HUES64 (cell line): ENCODE results near the gene ZFYVE16.
"Not testable (repeated sequence)": the region's sequence is repeated elsewhere in the genome, so short reads cannot be mapped to it uniquely, and the experiment has no call there.

Experiments
- H3K27ac ChIP-seq: 2 replicates; pipeline ENCODE4 v1.7.0; 2013; ENCODE audit warnings: low read depth, low read length, inconsistent platforms
- H3K27me3 ChIP-seq: 2 replicates; pipeline ENCODE4 v1.6.1; 2013; ENCODE audit warnings: mild to moderate bottlenecking, low read length; ENCODE audit not compliant: insufficient read depth
- H3K36me3 ChIP-seq: 2 replicates; pipeline ENCODE4 v1.6.1; 2013; ENCODE audit warnings: mild to moderate bottlenecking, low read length; ENCODE audit not compliant: insufficient read depth
- H3K4me1 ChIP-seq: 2 replicates; pipeline ENCODE4 v1.6.1; 2013; ENCODE audit warnings: mild to moderate bottlenecking, low read length, moderate library complexity; ENCODE audit not compliant: insufficient read depth
- H3K4me3 ChIP-seq: 2 replicates; pipeline ENCODE4 v1.5.1; 2013; ENCODE audit warnings: mild to moderate bottlenecking, low read length, moderate library complexity
- H3K9ac ChIP-seq: 2 replicates; pipeline ENCODE4 v1.6.1; 2013; ENCODE audit warnings: mild to moderate bottlenecking, low read depth, low read length
- H3K9me3 ChIP-seq: 2 replicates; pipeline ENCODE4 v1.6.1; 2013; ENCODE audit warnings: low read depth, low read length; ENCODE audit not compliant: insufficient read depth
- WGBS: fragments of 150-250, 120-280 bp; methylation state at CpG from one replicate; pipeline ENCODE4 v1.1.7; 2013; ENCODE audit warnings: missing lambda C conversion rate; 5-methylcytosine and 5-hydroxymethylcytosine counted together

Gene ZFYVE16

GRCh38 chr5:80487829-80488721 lies 80.2 kb downstream of the ZFYVE16 start, which contains the start of gene FAM151B:
Gene FAM151B, plus strand, starts transcription at chr5:80488100. Its CDS starts 24 bp downstream, at chr5:80488124.
- peak within 1 kb of the TSS; percentile 77; the same call in 1 of the 2 replicates for H3K27ac ChIP-seq
- under 1% methylated on average over 85 of the region's 85 CpGs for WGBS
- 0 out of 2 replicates have a peak, but pooled peaks cover 3% of the 10 kb centered on the region for H3K27me3 ChIP-seq
- peak within 1 kb of the TSS; percentile 60 for H3K9ac ChIP-seq
- H3K9me3 ChIP-seq, result peaks cover 4% of the 10 kb centered on the region
- peak within 1 kb of the TSS; percentile 61 for H3K4me3 ChIP-seq
- peaks cover 9% of the 10 kb centered on the region; the same call in 1 of the 2 replicates for H3K36me3 ChIP-seq
- H3K4me1 ChIP-seq, result peaks cover 23% of the 10 kb centered on the region

GRCh38 chr5:80491296-80491695 lies 83.4 kb downstream of the ZFYVE16 start:
- peaks cover 32% of the 10 kb centered on the region for H3K4me1 ChIP-seq
- 0 out of 2 replicates have a peak, but pooled peaks cover 3% of the 10 kb centered on the region for H3K27me3 ChIP-seq
- no peaks in the 10 kb centered on the region for H3K36me3 ChIP-seq
- H3K4me3 ChIP-seq, result no peak overlapping the region
- H3K27ac ChIP-seq, result no peak overlapping the region
- H3K9me3 ChIP-seq, result peaks cover 2% of the 10 kb centered on the region; the same call in 1 of the 2 replicates
- 94% methylated on average over 3 of the region's 3 CpGs for WGBS
- no peak overlapping the region for H3K9ac ChIP-seq

GRCh38 chr5:80492741-80493140 lies 84.9 kb downstream of the ZFYVE16 start:
- 97% methylated on average over 3 of the region's 3 CpGs for WGBS
- Histone ChIP-seq H3K4me3 (no peak overlapping the region), H3K4me1 (peaks cover 36% of the 10 kb centered on the region), H3K9ac (no peak overlapping the region), H3K9me3 (peaks cover 2% of the 10 kb centered on the region; the same call in 1 of the 2 replicates), H3K27me3 (no peaks in the 10 kb centered on the region), H3K36me3 (no peaks in the 10 kb centered on the region), H3K27ac (peak overlapping the region; percentile 71)

- 85% methylated on average over 7 of the region's 7 CpGs for WGBS
- H3K4me1 ChIP-seq, result peaks cover 36% of the 10 kb centered on the region
- not testable (repeated sequence) for H3K36me3 ChIP-seq, H3K9me3 ChIP-seq, H3K27me3 ChIP-seq
- peak overlapping the region; percentile 71 for H3K27ac ChIP-seq
- H3K9ac ChIP-seq, result 0 out of 2 replicates have a peak overlapping the region, but pooled peaks have one; percentile 9
- H3K4me3 ChIP-seq, result peak overlapping the region; percentile 22; the same call in 1 of the 2 replicates
Measured at GRCh38 chr5:80493443-80493842, 85.6 kb downstream of the ZFYVE16 start.

- no peaks in the 10 kb centered on the region for H3K36me3 ChIP-seq
- H3K9me3 ChIP-seq, result peaks cover 2% of the 10 kb centered on the region; the same call in 1 of the 2 replicates
- H3K4me3 ChIP-seq, result no peak overlapping the region
- H3K4me1 ChIP-seq, result peaks cover 21% of the 10 kb centered on the region
- H3K27me3 ChIP-seq, result no peaks in the 10 kb centered on the region
- WGBS, result 83% methylated on average over 2 of the region's 2 CpGs
- H3K9ac ChIP-seq, result no peak overlapping the region
- no peak overlapping the region for H3K27ac ChIP-seq
Measured at GRCh38 chr5:80495891-80496290, 88.0 kb downstream of the ZFYVE16 start.

DNA sequence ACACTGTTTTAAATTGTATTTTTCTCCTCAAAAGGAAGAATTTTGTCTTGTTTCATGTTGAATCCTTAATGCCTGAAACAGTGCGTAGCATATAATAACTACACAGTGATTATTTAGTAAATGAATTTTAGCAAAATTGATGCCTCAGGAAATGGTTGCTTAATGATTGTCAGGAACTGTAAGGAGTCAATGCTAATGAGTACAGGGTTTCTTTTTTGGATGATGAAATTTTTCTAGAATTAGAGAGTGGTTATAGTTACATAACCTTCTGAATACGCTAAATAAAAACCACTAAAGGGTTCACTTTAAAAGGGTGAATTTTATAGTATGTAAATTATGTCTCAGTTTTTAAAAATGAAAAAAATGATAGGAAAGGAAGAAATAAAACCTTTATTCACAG lies 94.9 kb downstream of the ZFYVE16 start:
- Histone ChIP-seq H3K36me3 (no peaks in the 10 kb centered on the region), H3K27me3 (no peaks in the 10 kb centered on the region), H3K27ac (no peak overlapping the region), H3K4me3 (no peak overlapping the region), H3K9ac (no peak overlapping the region), H3K9me3 (no peaks in the 10 kb centered on the region), H3K4me1 (no peaks in the 10 kb centered on the region)
- 100% methylated on average over 1 of the region's 2 CpGs for WGBS

DNA sequence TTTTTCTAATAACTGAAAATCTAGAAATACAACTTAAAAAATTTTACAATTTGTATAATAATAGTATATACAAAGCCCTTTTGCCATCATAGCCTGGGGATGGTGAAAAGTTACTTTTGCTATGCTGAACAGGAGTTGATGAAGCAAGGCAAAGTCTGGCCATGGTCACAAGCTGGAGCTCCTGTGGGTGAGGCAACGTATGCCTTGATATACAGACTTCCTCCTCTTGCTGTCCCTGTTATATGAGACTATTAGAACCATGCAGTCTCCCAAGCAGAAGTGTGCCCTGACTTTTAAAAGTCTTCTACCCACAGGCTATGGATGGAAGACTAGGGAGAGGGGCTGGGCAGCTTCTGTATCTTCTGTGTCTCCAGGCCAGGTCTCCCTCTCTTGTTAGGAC lies 95.8 kb downstream of the ZFYVE16 start:
- H3K27me3 ChIP-seq, result no peaks in the 10 kb centered on the region
- WGBS, result 90% methylated on average over 1 of the region's 1 CpG
- no peak overlapping the region for H3K27ac ChIP-seq
- H3K36me3 ChIP-seq, result no peaks in the 10 kb centered on the region
- no peaks in the 10 kb centered on the region for H3K9me3 ChIP-seq
- no peak overlapping the region for H3K4me3 ChIP-seq
- no peaks in the 10 kb centered on the region for H3K4me1 ChIP-seq
- H3K9ac ChIP-seq, result no peak overlapping the region

DNA sequence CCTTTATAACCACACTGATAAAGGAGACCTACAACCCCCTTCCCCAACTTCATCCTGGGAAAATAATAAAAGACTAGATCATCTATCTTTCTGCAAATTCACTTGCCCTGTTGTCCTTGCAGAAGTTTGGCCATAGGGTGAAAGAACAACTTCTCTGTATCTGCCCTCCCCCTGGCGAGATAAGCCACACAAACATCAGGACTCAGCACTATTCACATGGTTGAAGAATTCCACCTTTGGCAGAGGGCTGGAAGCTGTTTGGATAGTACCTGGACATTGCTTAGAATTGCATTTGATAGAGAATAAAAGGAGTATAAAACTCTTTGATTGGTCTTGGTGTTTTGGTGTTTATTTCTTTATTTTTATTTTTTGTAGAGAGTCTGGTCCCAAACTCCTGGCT lies 97.0 kb downstream of the ZFYVE16 start:
- WGBS, result 89% methylated on average over 1 of the region's 1 CpG

DNA sequence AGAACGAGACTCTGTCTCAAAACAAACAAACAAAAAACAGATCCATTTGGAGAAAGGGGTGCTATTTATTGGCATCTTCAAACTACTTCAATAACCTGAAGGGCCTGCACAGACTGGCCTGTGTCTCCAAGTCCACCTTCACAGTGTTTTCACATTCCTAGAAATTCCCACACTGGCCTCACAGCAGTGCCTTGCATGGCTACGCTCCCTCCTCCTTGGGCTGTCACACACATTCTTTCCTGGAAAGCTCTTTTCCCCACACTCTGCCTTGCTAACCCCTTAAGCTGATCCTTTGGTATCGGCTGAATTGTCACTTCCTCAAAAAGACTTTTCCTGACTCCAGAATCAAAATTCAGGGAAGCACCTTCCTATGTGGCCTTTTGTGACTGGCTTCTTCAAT lies 99.8 kb downstream of the ZFYVE16 start:
- Histone ChIP-seq H3K4me1 (no peaks in the 10 kb centered on the region), H3K27ac (no peak overlapping the region), H3K9ac (no peak overlapping the region), H3K36me3 (no peaks in the 10 kb centered on the region), H3K4me3 (no peak overlapping the region), H3K9me3 (no peaks in the 10 kb centered on the region), H3K27me3 (no peaks in the 10 kb centered on the region)
- 81% methylated on average over 3 of the region's 3 CpGs for WGBS

More for the DNA sequence above, 97.0 kb downstream of the ZFYVE16 start:
- Histone ChIP-seq H3K9me3 (no peaks in the 10 kb centered on the region), H3K4me1 (no peaks in the 10 kb centered on the region), H3K27me3 (no peaks in the 10 kb centered on the region), H3K36me3 (no peaks in the 10 kb centered on the region), H3K4me3 (no peak overlapping the region), H3K9ac (no peak overlapping the region), H3K27ac (no peak overlapping the region)

- no peaks in the 10 kb centered on the region for H3K4me1 ChIP-seq
- no peaks in the 10 kb centered on the region for H3K36me3 ChIP-seq
- no peaks in the 10 kb centered on the region for H3K9me3 ChIP-seq
- no peak overlapping the region for H3K9ac ChIP-seq
- WGBS, result 93% methylated on average over 6 of the region's 6 CpGs
- no peak overlapping the region for H3K27ac ChIP-seq
- H3K27me3 ChIP-seq, result no peaks in the 10 kb centered on the region
- H3K4me3 ChIP-seq, result no peak overlapping the region
Measured at GRCh38 chr5:80508844-80509243, 101.0 kb downstream of the ZFYVE16 start.

DNA sequence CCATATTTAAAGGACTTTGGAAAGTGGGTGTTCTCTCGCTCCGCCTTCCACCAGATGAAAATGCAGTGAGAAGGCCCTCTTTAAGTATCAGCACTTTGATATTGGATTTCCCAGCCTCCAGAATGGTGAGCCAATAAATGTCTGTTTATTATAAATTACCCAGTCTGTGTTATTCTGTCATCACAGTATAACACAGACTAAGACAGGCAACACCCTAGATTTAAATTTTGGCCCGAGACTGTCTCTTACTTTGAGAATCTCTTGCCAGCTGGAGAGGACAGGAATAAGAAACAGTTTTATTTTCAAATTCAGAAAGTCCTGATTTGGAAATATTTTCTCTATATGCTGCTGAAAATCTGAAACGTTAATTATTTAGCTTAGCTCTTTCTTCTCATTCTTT lies 101.5 kb downstream of the ZFYVE16 start:
- no peaks in the 10 kb centered on the region for H3K27me3 ChIP-seq
- H3K9me3 ChIP-seq, result no peaks in the 10 kb centered on the region
- H3K27ac ChIP-seq, result no peak overlapping the region
- H3K36me3 ChIP-seq, result no peaks in the 10 kb centered on the region
- no peak overlapping the region for H3K4me3 ChIP-seq
- H3K9ac ChIP-seq, result no peak overlapping the region
- H3K4me1 ChIP-seq, result no peaks in the 10 kb centered on the region
- WGBS, result 97% methylated on average over 4 of the region's 4 CpGs
